DND-41 (cell line): ENCODE results near the gene TPM4.
"Not testable (repeated sequence)": the region's sequence is repeated elsewhere in the genome, so short reads cannot be mapped to it uniquely, and the experiment has no call there.

Experiments
- ATAC-seq: fragments of 200-7000 bp; cut with Tn5 transposase; 3 replicates; pipeline ENCODE4 v1.9.1; 2021; ENCODE audit warnings: low read depth; ENCODE audit not compliant: insufficient read depth
- DNase-seq: peaks from one replicate; pipeline ENCODE4 v3.0.0-alpha.2; 2020
- H2AFZ ChIP-seq: 2 replicates; pipeline ENCODE4 v1.6.0; 2012; ENCODE audit warnings: low read depth, low read length
- H3K27ac ChIP-seq: 2 replicates; pipeline ENCODE4 v1.5.1; 2012; ENCODE audit warnings: low read length, inconsistent platforms
- H3K27me3 ChIP-seq: fragments of 200-600 bp; sonication (generic); 2 replicates; pipeline ENCODE4 v1.6.0; 2012; ENCODE audit warnings: low read length, mild to moderate bottlenecking, inconsistent platforms; ENCODE audit not compliant: insufficient read depth, poor library complexity
- H3K36me3 ChIP-seq: 2 replicates; pipeline ENCODE4 v1.5.1; 2012; ENCODE audit warnings: low read length, inconsistent platforms; ENCODE audit not compliant: insufficient read depth
- H3K4me1 ChIP-seq: 2 replicates; pipeline ENCODE4 v1.5.1; 2012; ENCODE audit warnings: mild to moderate bottlenecking, low read length; ENCODE audit not compliant: insufficient read depth
- H3K4me2 ChIP-seq: 2 replicates; pipeline ENCODE4 v1.6.0; 2012; ENCODE audit warnings: mild to moderate bottlenecking, moderate library complexity, low read length, inconsistent platforms; ENCODE audit not compliant: insufficient read depth
- H3K4me3 ChIP-seq, 2 experiments: fragments of 200-600 bp in 1 of 2; shearing (Covaris generic) in 1 of 2; 2 replicates each; pipeline ENCODE4 v1.5.1; 2012 to 2016; ENCODE audit warnings: inconsistent platforms in 2 of 2, low read length in 2 of 2, mild to moderate bottlenecking in 2 of 2, low read depth in 1 of 2, moderate library complexity in 1 of 2
- H3K79me2 ChIP-seq: 2 replicates; pipeline ENCODE4 v1.6.0; 2012; ENCODE audit warnings: low read length, inconsistent platforms; ENCODE audit not compliant: insufficient read depth
- H3K9ac ChIP-seq: 2 replicates; pipeline ENCODE4 v1.6.0; 2012; ENCODE audit warnings: low read depth, mild to moderate bottlenecking, inconsistent platforms, low read length, moderate library complexity
- H3K9me3 ChIP-seq: 2 replicates; pipeline ENCODE4 v1.5.1; 2012; ENCODE audit warnings: low read length, moderate library complexity, mild to moderate bottlenecking, inconsistent platforms; ENCODE audit not compliant: insufficient read depth, severe bottlenecking
- H4K20me1 ChIP-seq: 2 replicates; pipeline ENCODE4 v1.6.0; 2012; ENCODE audit warnings: low read length; ENCODE audit not compliant: insufficient read depth
- EZH2 ChIP-seq: IDR thresholded peaks from 3 replicates; pipeline ENCODE4 v1.6.1; 2012; ENCODE audit warnings: borderline replicate concordance, low read depth, mild to moderate bottlenecking, moderate library complexity, low read length, inconsistent platforms; ENCODE audit not compliant: severe bottlenecking
- TF ChIP-seq, protein P1 (sequence below): IDR thresholded peaks from 2 replicates; pipeline ENCODE4 v1.5.1; 2012; ENCODE audit warnings: borderline replicate concordance, low read length, moderate library complexity, mild to moderate bottlenecking; ENCODE audit not compliant: poor library complexity, severe bottlenecking; ENCODE audit errors: extremely low read depth

TPM4 gene

DNA sequence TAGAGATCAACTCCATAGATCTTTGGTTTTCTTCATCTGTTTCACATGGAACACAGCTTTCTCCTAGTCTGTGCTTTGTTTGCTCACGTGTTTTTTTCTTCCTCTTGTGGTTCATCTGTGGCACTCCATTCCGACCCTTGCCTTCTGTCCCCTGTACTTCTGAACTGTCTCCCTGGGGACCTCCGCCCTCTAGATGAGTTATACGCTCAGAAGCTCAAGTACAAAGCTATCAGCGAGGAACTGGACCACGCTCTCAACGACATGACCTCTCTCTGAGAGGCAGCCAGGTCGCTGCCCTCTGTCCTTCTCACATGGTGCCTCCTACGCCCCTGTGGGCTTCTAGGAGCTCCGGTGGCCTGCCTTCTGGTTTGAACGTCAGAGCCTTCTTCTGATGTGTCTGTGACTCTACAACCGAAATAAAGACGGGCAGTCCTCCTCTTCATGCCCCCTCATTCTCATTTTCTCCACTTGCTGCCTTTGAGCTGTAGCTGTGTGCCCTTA, 18.8 kb downstream of the TPM4 start:
- Histone ChIP-seq H3K27ac (no peak overlapping the region), H2AFZ (no peak overlapping the region), H3K9ac (no peak overlapping the region), H3K79me2 (peaks cover 2% of the 10 kb centered on the region; the same call in 1 of the 2 replicates), H3K4me2 (no peak overlapping the region), H3K36me3 (peaks cover 91% of the 10 kb centered on the region), H3K27me3 (no peaks in the 10 kb centered on the region), H3K4me3 (no peak overlapping the region), H4K20me1 (peaks cover 4% of the 10 kb centered on the region), H3K4me1 (no peaks in the 10 kb centered on the region), H3K9me3 (no peaks in the 10 kb centered on the region)
- DNase-seq, result no peak
- ATAC-seq, result 0 out of 3 replicates have a peak, but pooled peaks have one; percentile 31
- TF ChIP-seq EZH2, result no peak

DNA sequence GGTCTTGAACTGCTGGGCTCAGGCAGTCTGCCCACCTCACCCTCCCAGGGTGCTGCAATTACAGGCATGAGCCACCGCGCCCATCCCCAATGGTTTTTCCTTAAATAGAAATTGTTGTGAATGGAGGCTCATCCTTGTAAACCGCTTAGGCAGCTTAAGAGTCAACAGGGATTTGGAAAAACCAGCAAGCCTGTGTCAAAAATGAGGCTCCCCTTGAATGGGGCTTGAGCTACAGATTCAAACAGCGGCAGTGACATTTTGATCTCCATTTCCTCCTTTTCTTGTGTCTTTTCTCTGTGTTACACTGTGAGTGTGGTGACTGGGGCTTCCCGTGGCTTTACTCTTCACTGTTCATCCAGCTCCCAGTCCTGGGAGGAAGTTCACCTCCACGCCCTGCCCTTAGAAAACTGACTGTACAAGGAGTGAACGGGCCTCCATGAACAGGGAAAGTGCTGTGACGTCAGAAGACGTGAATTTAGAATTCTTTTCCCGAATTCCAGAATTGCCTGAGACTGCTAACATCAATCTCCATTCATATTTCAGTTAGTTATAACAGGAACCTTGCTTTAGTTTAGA, 20.1 kb downstream of the TPM4 start:
- Histone ChIP-seq H3K4me3 (no peak overlapping the region), H3K4me1 (no peaks in the 10 kb centered on the region), H3K9me3 (no peaks in the 10 kb centered on the region), H3K27me3 (no peaks in the 10 kb centered on the region), H3K4me2 (no peak overlapping the region), H2AFZ (no peak overlapping the region), H3K79me2 (peaks cover 2% of the 10 kb centered on the region; the same call in 1 of the 2 replicates), H3K27ac (no peak overlapping the region), H3K9ac (no peak overlapping the region), H3K36me3 (peaks cover 91% of the 10 kb centered on the region), H4K20me1 (no peaks in the 10 kb centered on the region; the same call in 1 of the 2 replicates)
- ATAC-seq (no peak), DNase-seq (no peak)
- no peak for TF ChIP-seq EZH2
- TF ChIP-seq, protein P1, sequence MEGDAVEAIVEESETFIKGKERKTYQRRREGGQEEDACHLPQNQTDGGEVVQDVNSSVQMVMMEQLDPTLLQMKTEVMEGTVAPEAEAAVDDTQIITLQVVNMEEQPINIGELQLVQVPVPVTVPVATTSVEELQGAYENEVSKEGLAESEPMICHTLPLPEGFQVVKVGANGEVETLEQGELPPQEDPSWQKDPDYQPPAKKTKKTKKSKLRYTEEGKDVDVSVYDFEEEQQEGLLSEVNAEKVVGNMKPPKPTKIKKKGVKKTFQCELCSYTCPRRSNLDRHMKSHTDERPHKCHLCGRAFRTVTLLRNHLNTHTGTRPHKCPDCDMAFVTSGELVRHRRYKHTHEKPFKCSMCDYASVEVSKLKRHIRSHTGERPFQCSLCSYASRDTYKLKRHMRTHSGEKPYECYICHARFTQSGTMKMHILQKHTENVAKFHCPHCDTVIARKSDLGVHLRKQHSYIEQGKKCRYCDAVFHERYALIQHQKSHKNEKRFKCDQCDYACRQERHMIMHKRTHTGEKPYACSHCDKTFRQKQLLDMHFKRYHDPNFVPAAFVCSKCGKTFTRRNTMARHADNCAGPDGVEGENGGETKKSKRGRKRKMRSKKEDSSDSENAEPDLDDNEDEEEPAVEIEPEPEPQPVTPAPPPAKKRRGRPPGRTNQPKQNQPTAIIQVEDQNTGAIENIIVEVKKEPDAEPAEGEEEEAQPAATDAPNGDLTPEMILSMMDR, result no peak

DNA sequence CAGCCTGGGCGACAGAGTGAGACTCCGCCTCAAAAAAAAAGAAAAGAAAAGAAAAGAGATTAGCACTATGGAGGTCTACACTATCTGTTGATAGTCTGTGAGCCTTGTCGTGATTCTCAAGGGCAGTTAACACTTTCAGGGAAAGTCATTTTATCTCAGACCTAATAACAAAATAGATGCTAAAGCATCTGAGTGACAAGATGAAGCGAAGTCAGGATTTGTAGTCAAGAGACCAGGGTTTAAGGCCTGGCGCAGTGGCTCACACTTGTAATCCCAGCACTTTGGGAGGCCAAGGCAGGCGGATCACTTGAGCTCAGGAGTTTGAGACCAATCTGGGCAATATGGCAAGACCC, 22.1 kb downstream of the TPM4 start:
- ATAC-seq (no peak), DNase-seq (no peak)
- Histone ChIP-seq H4K20me1 (no peaks in the 10 kb centered on the region), H3K36me3 (peaks cover 91% of the 10 kb centered on the region), H3K9me3 (no peaks in the 10 kb centered on the region), H3K27ac (no peak overlapping the region), H3K27me3 (no peaks in the 10 kb centered on the region), H3K4me1 (no peaks in the 10 kb centered on the region), H2AFZ (no peak overlapping the region), H3K79me2 (peaks cover 2% of the 10 kb centered on the region; the same call in 1 of the 2 replicates), H3K9ac (no peak overlapping the region), H3K4me2 (no peak overlapping the region), H3K4me3 (no peak overlapping the region)
- TF ChIP-seq, protein P1, result no peak
- TF ChIP-seq EZH2, result no peak

DNA sequence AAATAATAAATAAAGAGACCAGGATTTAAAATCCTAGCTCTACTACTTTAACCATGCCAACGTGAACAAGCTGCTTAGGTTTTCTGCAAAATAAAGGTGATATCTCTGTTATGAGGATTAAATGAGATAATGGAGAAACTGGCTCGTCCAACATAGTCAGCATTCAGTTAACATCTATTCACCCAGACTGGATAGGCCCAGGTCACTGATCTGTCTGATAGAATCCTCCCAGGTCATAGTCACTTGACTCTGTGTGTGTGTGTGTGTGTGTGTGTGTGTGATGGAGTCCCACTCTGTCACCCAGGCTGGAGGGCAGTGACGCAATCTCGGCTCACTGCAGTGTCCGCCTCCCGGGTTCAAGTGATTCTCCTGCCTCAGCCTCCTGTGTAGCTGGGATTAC, 22.5 kb downstream of the TPM4 start:
- Histone ChIP-seq H3K27ac (no peak overlapping the region), H3K4me1 (no peaks in the 10 kb centered on the region), H3K9me3 (no peaks in the 10 kb centered on the region), H3K36me3 (peaks cover 90% of the 10 kb centered on the region), H3K27me3 (no peaks in the 10 kb centered on the region), H3K4me3 (no peak overlapping the region), H3K4me2 (no peak overlapping the region), H3K79me2 (peaks cover 2% of the 10 kb centered on the region; the same call in 1 of the 2 replicates), H4K20me1 (no peaks in the 10 kb centered on the region), H3K9ac (no peak overlapping the region), H2AFZ (no peak overlapping the region)
- no peak for TF ChIP-seq EZH2
- TF ChIP-seq, protein P1, result no peak
- DNase-seq (no peak), ATAC-seq (no peak)

DNA sequence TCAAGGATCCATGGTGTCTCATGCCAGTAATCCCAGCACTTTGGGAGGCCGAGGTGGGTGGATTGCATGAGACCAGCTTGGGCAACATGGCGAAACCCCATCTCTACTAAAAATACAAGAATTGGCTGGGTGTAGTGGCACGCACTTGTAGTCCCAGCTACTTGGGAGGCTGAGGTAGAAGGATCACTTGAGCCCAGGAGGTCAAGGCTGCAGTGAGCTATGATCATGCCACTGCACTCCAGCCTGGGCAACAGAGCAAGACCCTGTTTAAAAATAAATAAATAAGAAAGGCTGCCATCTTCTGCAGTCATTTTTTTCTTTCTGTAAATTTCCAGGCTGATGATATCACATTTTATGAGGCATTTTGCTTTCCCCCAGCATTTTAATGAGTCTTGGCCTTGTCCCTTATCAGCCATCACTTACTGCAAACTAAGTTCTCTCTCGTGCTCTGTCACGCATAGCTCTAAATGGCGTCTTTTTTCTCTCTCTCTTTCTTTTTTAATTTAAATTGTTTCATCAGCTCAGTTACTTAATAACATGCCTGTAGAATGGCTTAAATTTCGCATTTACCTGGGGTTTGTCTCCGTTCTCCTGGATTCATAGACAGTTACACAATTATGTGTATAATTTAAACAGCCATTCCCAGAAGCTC, 23.1 kb downstream of the TPM4 start:
- H3K27ac ChIP-seq, ATAC-seq, H3K9me3 ChIP-seq, DNase-seq, H3K9ac ChIP-seq, H2AFZ ChIP-seq, H3K4me3 ChIP-seq, H4K20me1 ChIP-seq, H3K4me2 ChIP-seq, H3K79me2 ChIP-seq, H3K27me3 ChIP-seq, H3K4me1 ChIP-seq: not testable (repeated sequence)
- H3K36me3 ChIP-seq, result peaks cover 85% of the 10 kb centered on the region
